SW 1271 (cell line): Measurements from ENCODE around the gene CXCL17.

Experiments used
- DNase-seq, 2 experiments: peaks; one replicate each; lab custom pipeline; 2025; lab: John Stamatoyannopoulos, UW

The CXCL17 gene

DNA sequence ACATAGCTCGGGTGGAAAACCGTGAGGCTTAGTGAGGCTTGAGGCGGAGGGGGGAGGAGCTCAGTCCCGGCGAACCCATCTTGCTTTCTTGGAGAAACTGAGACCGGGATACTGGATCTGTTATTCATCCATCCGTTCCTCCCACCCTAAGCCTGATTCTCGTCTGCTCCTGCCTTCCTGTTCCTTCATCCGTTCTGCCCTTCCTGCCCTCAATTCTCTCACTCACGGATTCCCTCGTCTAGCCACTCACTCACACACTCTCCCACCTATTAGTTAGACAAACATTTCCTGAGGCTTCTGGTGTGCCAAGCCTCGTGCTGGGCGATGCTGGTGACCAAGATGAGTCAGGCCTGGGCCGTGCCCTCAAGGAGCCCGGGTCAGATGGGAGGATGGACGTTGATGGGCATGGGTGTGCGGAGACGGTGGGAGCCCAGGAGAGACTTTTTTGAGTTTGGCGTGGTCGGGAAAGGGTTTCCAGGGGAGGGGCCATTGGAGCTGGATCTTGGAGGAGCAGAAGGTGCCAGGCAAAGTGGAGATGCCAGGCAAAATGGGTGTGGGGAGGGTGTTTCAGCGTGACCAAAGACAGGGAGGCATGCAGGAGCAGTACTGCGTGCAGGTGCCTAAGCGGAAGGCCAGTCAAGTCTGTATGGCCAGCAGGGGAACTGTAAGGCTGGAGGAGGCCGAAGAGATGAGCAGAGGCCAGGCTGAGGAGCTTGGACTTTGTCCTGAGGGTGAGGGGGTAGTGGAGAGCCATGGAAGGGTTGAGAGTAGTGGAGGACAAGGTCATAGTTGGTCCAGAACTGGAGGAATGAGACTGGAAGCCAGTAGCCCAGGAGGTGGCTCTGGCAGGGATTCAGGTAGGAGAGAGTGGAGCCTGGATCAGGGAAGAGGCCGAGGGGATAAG is 45.2 kb downstream of the CXCL17 start:
- DNase-seq = no peak

DNA sequence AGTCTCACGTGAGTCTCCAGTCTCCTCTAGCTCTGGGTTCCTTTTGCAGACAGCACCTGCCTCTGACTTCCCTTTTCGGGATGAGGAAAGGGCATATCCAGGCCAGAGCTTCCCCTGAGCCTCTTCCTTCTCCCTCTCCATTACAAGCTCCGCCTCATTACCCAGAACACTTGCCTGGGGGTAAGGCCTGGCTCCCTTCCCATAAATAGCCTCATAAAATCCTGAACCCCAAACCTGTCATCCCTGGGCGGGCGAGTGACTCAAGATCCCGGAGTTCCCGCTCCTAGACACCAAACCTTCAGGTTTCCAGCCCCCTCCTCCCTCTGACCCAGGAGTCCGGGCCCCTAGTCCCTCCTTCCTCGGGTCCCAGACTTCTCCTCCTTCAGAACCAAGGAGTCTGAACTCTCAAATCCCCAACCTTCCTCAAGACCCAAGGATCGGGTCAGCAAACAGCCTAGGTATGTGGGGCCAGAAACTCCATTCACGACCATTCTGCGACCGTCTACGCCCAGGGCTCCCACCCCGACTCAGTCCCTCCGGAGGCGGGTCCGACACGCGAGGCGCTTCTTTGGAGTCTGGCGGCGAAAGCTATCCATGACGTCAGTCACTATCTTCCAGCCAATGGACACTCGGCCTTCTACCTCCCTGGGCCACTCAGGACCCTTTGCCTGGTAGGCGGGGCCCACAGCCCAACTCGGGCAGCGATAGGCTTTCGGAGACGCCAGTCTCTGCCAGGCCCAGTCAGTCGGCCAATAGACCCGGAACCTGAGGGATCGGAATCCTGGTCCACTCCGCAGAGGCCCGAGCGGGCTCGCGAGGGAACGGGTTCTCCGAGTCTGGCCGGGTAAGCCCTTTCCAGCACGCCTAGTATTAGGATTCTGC is 46.1 kb downstream of the CXCL17 start:
- DNase-seq = peak; percentile 94 to 96

DNA sequence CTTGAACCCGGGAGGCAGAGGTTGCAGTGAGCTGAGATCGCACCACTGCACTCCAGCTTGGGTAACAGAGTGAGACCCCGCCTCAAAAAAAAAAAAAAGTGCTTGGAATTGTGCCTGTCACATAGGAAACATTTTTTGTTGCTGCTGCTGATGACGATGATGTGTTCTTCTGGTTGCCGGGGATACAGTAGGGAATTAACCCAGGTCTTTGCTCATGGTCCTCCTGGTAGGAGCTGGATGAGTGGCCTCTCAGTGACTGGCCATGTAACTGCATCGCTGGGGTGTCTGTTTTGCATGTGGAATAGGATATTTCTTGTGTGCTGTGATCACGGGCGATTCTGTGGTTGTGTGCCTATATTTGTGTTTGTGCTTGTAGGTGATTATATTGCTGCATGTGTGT is 48.0 kb downstream of the CXCL17 start:
- DNase-seq = peak in 1 of 2 experiments; percentile 4

DNA sequence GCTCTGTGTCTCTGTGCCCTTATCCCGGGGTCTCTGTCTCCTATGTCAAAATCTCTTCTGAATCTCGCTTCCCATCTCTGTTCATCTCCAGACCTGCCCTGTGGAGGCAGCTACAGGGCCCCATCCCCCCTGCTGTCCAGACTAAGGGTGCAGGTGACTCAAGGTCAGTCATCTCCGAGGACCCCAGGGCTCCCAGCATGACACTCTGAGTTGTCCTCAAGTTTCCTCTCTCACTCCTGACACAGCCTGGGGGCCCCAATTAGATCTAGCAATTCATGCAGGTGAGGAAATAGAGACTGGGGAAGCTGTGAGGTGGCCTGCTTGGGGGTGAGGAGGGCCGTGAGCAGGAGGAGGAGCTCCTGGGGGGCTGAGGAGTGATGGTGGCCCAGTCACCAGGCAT is 50.6 kb downstream of the CXCL17 start:
- no peak for DNase-seq

DNA sequence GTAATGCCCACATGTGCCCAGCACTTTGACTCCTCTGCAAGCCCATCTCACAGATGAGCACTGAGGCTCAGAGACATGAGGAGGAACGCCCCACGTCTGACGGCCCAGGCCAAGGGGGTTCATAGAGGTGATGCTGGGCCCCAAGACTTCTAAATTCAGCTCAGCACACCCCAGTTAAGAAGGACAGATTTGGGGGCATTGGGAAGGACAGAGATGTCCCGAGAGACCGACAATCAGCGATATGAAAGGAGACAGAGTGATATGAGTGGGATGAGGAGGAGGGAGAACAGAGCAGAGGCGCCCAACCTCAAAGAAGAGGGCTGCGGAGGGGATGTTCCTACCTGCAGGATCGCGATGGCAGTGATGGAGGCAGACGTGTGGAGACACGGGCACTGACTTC is 52.8 kb downstream of the CXCL17 start, which contains the start of gene CNFN:
Gene CNFN, minus strand, starts transcription at position 399 of the 400 bp plus-strand sequence. CDS start 1,260 bp downstream, outside the sequence.
- no peak for DNase-seq

DNA sequence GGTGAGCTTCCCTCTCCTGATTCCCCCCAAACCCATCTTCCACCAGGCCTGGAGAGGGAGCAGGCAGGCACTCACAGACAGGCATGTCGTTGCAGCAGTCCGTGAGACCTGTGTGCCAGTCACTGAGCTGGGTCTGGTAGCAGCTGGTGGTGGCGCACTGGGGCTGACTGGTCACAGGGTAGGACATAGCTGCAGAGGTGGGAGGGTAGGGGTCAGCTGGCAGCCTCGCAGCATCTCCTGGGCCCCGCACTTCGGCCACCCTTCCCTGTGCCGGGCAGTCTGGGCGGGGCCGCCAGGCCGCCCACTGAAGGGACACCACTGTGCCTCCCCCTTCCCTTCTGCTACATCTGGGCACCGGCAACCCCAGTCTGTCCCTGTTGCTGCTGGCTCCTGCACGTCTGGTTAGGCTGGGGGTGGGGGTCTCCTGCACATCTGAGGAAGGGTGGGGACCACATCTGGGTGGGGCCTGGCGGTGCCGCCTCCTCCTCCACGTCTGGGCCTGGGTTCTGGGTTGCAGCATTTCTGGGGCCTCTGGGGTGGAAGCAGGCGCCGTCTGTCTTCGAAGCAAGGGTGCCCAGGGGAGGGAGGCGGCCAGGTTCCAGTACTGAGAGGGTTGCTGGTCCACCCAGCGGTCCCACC is 53.8 kb downstream of the CXCL17 start:
- no peak for DNase-seq

DNA sequence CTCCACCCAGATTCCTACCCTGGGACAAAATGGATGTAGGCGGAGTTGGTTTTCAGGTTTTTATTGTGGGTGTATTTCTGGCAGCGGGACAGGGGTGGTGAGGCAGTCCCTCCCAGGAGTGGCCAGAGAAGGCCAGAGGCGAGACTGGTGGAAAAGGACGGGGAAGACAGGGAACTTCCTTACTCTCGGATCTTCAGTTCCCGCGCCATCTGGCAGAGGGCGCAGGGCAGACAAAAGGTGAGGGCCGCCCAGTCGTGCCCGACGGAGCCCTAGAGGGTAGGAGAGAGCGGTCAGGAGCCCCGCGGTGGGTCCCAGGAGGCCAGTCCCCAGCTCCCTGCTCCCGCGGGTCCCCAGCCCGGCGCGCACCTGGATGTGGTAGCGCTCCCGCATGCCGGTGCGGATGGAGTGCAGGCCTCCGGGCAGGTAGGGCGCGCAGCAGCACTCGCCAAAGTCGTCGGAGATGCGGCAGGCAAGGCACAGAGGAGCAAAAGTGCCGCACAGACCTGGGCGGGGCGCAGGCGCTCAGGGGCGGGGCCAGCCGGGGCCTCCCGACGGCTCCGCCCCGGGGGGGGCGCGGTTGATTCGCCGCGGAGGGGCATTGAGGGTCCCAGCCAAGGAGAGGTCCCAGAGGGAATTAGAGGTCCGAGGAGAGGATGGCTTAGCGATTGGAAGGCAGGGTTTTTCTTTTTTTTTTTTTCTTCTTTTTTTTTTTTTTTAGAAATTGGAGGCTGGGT is 55.6 kb downstream of the CXCL17 start:
- peak; percentile 47 to 78 for DNase-seq

DNA sequence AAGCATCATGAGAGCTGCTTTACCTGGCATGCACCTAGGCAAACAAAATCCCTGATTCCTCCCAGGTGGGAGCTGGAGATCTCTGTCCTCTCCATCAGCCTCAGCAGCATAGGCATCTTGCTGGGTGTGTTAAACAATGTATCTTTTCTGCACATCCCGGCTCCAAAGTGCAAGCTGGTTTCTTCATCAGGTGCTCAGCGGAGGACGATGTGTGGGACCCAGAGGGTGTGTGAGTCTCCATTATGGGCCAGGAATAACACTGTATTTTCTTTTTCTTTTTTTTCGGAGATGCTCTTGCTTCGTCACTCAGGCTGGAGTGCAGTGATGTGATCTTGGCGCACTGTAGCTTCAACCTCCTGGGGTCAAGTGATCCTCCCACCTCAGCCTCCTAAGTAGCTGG is 62.6 kb downstream of the CXCL17 start:
- DNase-seq = no peak
